GM23248 (cell line): ENCODE data around the gene SBNO2. TPM values are rescaled to one million over a fixed set of nuclear protein-coding genes. Genes with fewer than 3 reads are reported as not detected.

Experiments used
- DNase-seq: peaks from one replicate; pipeline ENCODE4 v3.0.0-alpha.2; 2015
- H2AFZ ChIP-seq: fragments of 200-600 bp; sonication (generic); 2 replicates; pipeline ENCODE4 v1.6.1; 2016; ENCODE audit warnings: antibody characterized with exemption
- H3F3A ChIP-seq: fragments of 200-600 bp; sonication (generic); 2 replicates; pipeline ENCODE4 v1.6.1; 2016; ENCODE audit warnings: mild to moderate bottlenecking, antibody characterized with exemption, mixed run types; ENCODE audit not compliant: insufficient read depth
- H3K27ac ChIP-seq: fragments of 200-600 bp; sonication (generic); 2 replicates; pipeline ENCODE4 v1.5.1; 2016; ENCODE audit warnings: mild to moderate bottlenecking
- H3K27me3 ChIP-seq: fragments of 200-600 bp; sonication (generic); replicated peaks from 2 replicates; pipeline ENCODE4 v1.6.1; 2016; ENCODE audit warnings: mild to moderate bottlenecking; ENCODE audit not compliant: insufficient read depth
- H3K36me3 ChIP-seq: fragments of 200-600 bp; sonication (generic); 2 replicates; pipeline ENCODE4 v1.6.1; 2016; ENCODE audit warnings: low read depth, mild to moderate bottlenecking
- H3K4me1 ChIP-seq: fragments of 200-600 bp; sonication (generic); 2 replicates; pipeline ENCODE4 v1.6.1; 2016; ENCODE audit warnings: mild to moderate bottlenecking; ENCODE audit not compliant: insufficient read depth
- H3K4me2 ChIP-seq: fragments of 200-600 bp; sonication (generic); one replicate; pipeline ENCODE4 v1.6.1; 2016; ENCODE audit warnings: mild to moderate bottlenecking; ENCODE audit not compliant: unreplicated experiment
- H3K4me3 ChIP-seq: fragments of 200-600 bp; sonication (generic); 2 replicates; pipeline ENCODE4 v1.5.1; 2016; ENCODE audit warnings: mild to moderate bottlenecking
- H3K79me2 ChIP-seq: fragments of 200-600 bp; sonication (generic); 2 replicates; pipeline ENCODE4 v1.6.1; 2016; ENCODE audit warnings: mild to moderate bottlenecking; ENCODE audit not compliant: insufficient read depth
- H3K9ac ChIP-seq: fragments of 200-600 bp; sonication (generic); 2 replicates; pipeline ENCODE4 v1.6.1; 2016; ENCODE audit warnings: mild to moderate bottlenecking
- H3K9me2 ChIP-seq: fragments of 200-600 bp; sonication (generic); 2 replicates; pipeline ENCODE4 v1.6.1; 2016; ENCODE audit warnings: mixed run types, mild to moderate bottlenecking, moderate library complexity; ENCODE audit not compliant: insufficient read depth
- H3K9me3 ChIP-seq: fragments of 200-600 bp; sonication (generic); one replicate; pipeline ENCODE4 v1.6.1; 2017; ENCODE audit warnings: low read depth
- H4K20me1 ChIP-seq: fragments of 200-600 bp; sonication (generic); 2 replicates; pipeline ENCODE4 v1.6.0; 2016; ENCODE audit not compliant: insufficient read depth
- EZH2 ChIP-seq: fragments of 200-600 bp; sonication (generic); IDR thresholded peaks from 2 replicates; pipeline ENCODE4 v1.6.1; 2018; ENCODE audit warnings: antibody characterized with exemption, mild to moderate bottlenecking; ENCODE audit not compliant: insufficient read depth, poor library complexity, severe bottlenecking
- EZH2phosphoT487 ChIP-seq: fragments of 200-600 bp; sonication (generic); IDR thresholded peaks from 2 replicates; pipeline ENCODE4 v1.6.1; 2018; ENCODE audit warnings: antibody characterized with exemption, moderate library complexity, mild to moderate bottlenecking, low read depth; ENCODE audit not compliant: insufficient read depth
- WGBS, 2 experiments: methylation state at CpG; one replicate each; pipeline ENCODE4 v1.1.6; 2015 to 2017; ENCODE audit warnings: low lambda C conversion rate in 2 of 2, low coverage in 1 of 2; ENCODE audit errors: missing lambda C conversion rate in 2 of 2; 5-methylcytosine and 5-hydroxymethylcytosine counted together
- in situ Hi-C: fragments of 300-500 bp; cut with MboI; formaldehyde crosslinking; loops from 2 replicates; pipeline ENCODE4 v1.15.0; 2020
- polyA plus RNA-seq: library from polyadenylated mRNA; unstranded; fragments of >200 nt; fragmentation: Nextera tagmentation; extraction: Ambion mirVana; gene quantifications from 2 replicates; pipeline ENCODE4 v1.2.1, GENCODE V29; 2016
- total RNA-seq: library from RNA; depleted of rRNA; stranded (reverse); fragments of >200 nt; shearing (Covaris generic); gene quantifications from 2 replicates; pipeline ENCODE4 v1.2.3, GENCODE V29; 2014

SBNO2 gene
- total and polyA plus RNA-seq, 2 experiments from 2014 or later, result 7.5 to 70.4 TPM

DNA sequence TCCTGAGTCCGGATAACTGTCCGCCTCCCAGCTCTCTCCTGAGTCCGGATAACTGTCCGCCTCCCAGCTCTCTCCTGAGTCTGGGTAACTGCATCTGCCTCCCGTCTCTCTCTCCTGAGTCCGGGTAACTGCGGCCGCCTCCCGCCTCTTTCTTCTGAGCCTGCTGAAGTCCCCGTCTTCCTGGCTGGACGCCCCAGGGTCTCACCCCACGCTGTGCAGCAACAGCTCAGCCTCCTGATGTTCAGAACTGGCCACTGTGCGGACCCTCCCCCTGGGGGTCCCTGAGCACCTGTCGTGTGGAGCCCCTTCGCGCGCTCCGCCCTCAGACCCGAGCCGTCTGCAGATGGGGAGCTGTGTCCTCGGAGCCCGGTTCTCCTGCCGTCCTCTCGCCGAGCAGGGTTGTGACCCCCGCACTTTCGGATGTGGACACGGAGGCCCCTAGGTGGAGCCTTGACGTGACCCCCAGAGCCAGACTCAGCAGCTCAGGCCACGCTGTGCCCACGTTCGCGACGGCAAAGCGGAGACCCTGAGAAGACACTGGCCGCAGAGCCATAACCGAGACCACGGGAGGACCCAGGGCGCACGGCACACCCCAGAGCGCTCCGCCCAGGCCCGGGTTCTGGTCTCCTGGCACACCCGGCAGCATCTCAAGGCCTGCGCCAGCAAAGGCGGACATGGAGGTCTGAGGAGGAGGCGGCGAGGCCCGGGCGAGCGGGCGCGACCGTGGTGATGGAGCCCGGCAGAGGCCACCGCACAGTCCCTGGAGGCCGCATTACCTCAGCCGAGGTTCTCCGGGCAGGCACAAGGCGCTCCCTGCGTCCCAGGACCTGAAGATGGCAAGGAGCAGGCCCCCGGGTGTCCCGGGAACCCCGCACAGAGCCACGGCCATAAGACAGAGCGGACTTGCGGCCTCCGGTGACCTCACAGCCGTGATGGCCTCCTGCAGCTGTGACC is 15.9 kb downstream of the SBNO2 start:
- H3K27ac ChIP-seq, result no peak overlapping the region
- no peaks in the 10 kb centered on the region for H3K9me2 ChIP-seq
- in situ Hi-C loops, result no loop called here
- no peak overlapping the region for H3K9ac ChIP-seq
- H3K4me1 ChIP-seq, result peaks cover 18% of the 10 kb centered on the region
- H3K4me3 ChIP-seq, result no peak overlapping the region
- H3F3A ChIP-seq, result no peaks in the 10 kb centered on the region
- WGBS, 2 experiments, result 90 to 95% methylated on average over 59 to 61 of the region's 69 CpGs
- no peaks in the 10 kb centered on the region for H4K20me1 ChIP-seq
- H3K36me3 ChIP-seq, result no peaks in the 10 kb centered on the region
- peaks cover 86% of the 10 kb centered on the region for H3K79me2 ChIP-seq
- no peak for DNase-seq
- no peak for TF ChIP-seq EZH2
- TF ChIP-seq EZH2phosphoT487, result no peak
- no peak overlapping the region for H2AFZ ChIP-seq
- no peak overlapping the region for H3K4me2 ChIP-seq
- H3K9me3 ChIP-seq, result no peaks in the 10 kb centered on the region
- H3K27me3 ChIP-seq, result no peaks in the 10 kb centered on the region

DNA sequence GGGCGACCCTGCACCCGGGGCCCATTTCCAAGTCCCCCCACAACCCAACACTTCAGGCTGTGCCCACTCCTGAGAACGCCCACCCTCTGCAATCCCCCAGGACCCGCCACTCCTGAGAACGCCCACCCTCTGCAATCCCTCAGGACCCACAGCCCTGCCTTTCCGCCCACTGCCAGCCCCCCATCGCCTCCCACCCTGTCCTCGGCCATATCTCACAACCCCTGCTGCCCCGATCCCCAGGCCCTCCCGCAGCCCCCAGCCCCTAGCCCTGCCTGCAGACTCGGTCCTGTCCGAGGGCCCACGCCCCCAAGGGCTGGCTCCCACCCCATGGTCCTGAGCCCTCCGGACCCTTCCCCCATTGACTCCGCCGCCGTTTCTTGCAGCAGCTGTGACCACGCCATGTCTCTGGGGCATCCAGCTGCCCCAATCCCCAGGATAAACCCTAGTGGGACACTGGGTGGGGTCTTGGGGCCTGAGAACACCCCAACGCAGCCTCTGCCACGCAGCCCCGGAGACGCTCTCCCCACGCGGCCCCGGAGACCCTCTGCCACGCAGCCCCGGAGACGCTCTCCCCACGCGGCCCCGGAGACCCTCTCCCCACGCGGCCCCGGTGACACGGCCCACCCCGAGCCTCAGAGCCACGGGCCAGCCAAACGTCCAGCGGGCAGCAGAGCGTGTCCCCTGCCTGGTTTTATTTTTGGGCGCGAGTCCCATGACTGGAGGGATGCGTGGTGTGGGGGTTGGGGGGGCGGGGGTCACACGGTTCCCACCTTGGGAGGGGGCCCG is 17.0 kb downstream of the SBNO2 start:
- no peaks in the 10 kb centered on the region for H3K27me3 ChIP-seq
- in situ Hi-C loops, result no loop called here
- no peak overlapping the region for H3K4me2 ChIP-seq
- no peaks in the 10 kb centered on the region for H4K20me1 ChIP-seq
- TF ChIP-seq EZH2phosphoT487 (no peak), EZH2 (no peak)
- no peak overlapping the region for H2AFZ ChIP-seq
- no peaks in the 10 kb centered on the region for H3K9me3 ChIP-seq
- H3K9ac ChIP-seq, result peak overlapping the region; percentile 38; the same call in 1 of the 2 replicates
- no peaks in the 10 kb centered on the region for H3K9me2 ChIP-seq
- no peaks in the 10 kb centered on the region for H3K36me3 ChIP-seq
- H3K27ac ChIP-seq, result no peak overlapping the region
- 94 to 98% methylated on average over 22 to 46 of the region's 46 CpGs for WGBS, 2 experiments
- H3K4me3 ChIP-seq, result no peak overlapping the region
- no peaks in the 10 kb centered on the region for H3F3A ChIP-seq
- no peak for DNase-seq
- peaks cover 83% of the 10 kb centered on the region for H3K79me2 ChIP-seq
- H3K4me1 ChIP-seq, result peaks cover 27% of the 10 kb centered on the region

DNA sequence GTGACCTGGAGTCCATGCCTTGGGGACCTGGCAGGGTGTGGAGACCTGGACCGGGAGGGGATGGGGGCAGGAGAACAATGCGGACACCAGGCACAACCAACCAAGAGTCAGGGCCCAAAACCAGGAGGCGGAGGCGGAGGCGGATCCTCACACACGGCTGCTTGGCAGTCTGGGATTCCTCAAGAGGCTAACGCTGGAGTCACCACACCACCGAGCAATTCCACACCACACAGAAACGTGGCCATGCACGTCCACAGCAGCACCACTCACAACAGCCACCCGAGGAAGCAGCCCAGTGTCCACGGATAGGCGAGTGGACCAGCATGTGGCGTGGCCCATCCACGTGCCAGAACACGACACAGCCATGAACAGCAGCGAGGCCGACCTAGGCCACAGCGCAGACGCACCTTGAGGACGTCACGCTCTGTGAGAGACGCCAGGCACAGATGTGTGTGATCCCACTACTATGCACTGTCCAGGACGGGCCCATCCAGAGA is 17.7 kb downstream of the SBNO2 start:
- peaks cover 87% of the 10 kb centered on the region for H3K79me2 ChIP-seq

More for the DNA sequence above, 17.7 kb downstream of the SBNO2 start:
- Histone ChIP-seq H3K27ac (peak overlapping the region; percentile 97), H3K4me2 (peak overlapping the region; percentile 76), H3K4me1 (peaks cover 33% of the 10 kb centered on the region), H3K4me3 (no peak overlapping the region), H3K9me3 (no peaks in the 10 kb centered on the region), H3F3A (no peaks in the 10 kb centered on the region), H3K9me2 (no peaks in the 10 kb centered on the region), H3K27me3 (no peaks in the 10 kb centered on the region), H3K9ac (peak overlapping the region; percentile 87), H3K36me3 (no peaks in the 10 kb centered on the region), H2AFZ (no peak overlapping the region), H4K20me1 (no peaks in the 10 kb centered on the region)
- WGBS, 2 experiments, result 57 to 59% methylated on average over 23 to 24 of the region's 24 CpGs
- TF ChIP-seq EZH2phosphoT487, result no peak
- no peak for TF ChIP-seq EZH2
- in situ Hi-C loops, result no loop called here
- DNase-seq, result peak; percentile 80
